Activated naive CD8-positive, alpha-beta T cell treated with anti-CD3 and anti-CD28 coated beads, Interleukin-2, amount 50 U/mL, for 24 hours (primary cell): Measurements from ENCODE around the gene SLC26A8.
A peak's percentile ranks its signal among the peaks of the same experiment; 100 is the strongest.

Source experiments
- ATAC-seq: fragments of 150-1000 bp; cut with Tn5 transposase; one replicate; pipeline ENCODE4 v1.10.0; 2021
- DNase-seq: peaks from one replicate; pipeline ENCODE4 v3.0.0; 2021
- H3K27ac Mint-ChIP-seq: one replicate; pipeline ENCODE4 v1.8.0; 2021; ENCODE audit warnings: mild to moderate bottlenecking, mixed read lengths
- H3K27me3 Mint-ChIP-seq: one replicate; pipeline ENCODE4 v1.8.0; 2021; ENCODE audit warnings: mixed read lengths
- H3K36me3 Mint-ChIP-seq: one replicate; pipeline ENCODE4 v1.8.0; 2021; ENCODE audit warnings: low read depth, mixed read lengths
- H3K4me1 Mint-ChIP-seq: one replicate; pipeline ENCODE4 v1.8.0; 2021; ENCODE audit warnings: mixed read lengths
- H3K4me3 Mint-ChIP-seq: one replicate; pipeline ENCODE4 v1.8.0; 2021; ENCODE audit warnings: mild to moderate bottlenecking, moderate library complexity, mixed read lengths
- H3K9me3 Mint-ChIP-seq: one replicate; pipeline ENCODE4 v1.8.0; 2021; ENCODE audit warnings: mixed read lengths

SLC26A8 gene

GRCh38 chr6:36023996-36024795 lies at the start of gene SLC26A8:
Gene SLC26A8 (minus strand): TSS chr6:36024641. CDS start chr6:36019707, 4,934 bp downstream.
- Mint-ChIP-seq H3K27me3 (peaks cover 23% of the 10 kb centered on the region), H3K36me3 (peaks cover 5% of the 10 kb centered on the region), H3K27ac (no peak within 1 kb of the TSS), H3K4me3 (no peak within 1 kb of the TSS), H3K4me1 (peaks cover 16% of the 10 kb centered on the region), H3K9me3 (no peaks in the 10 kb centered on the region)
- DNase-seq, result no peak
- ATAC-seq, result no peak

GRCh38 chr6:36073587-36073986 lies 49.1 kb upstream of the SLC26A8 start:
- Mint-ChIP-seq H3K36me3 (peaks cover 5% of the 10 kb centered on the region), H3K27ac (no peak overlapping the region)

GRCh38 chr6:36072681-36073080 lies 48.2 kb upstream of the SLC26A8 start:
- H3K9me3 Mint-ChIP-seq, result no peaks in the 10 kb centered on the region
- no peak for ATAC-seq
- H3K4me3 Mint-ChIP-seq, result no peak overlapping the region
- peaks cover 5% of the 10 kb centered on the region for H3K36me3 Mint-ChIP-seq
- no peak overlapping the region for H3K27ac Mint-ChIP-seq
- DNase-seq, result no peak
- H3K4me1 Mint-ChIP-seq, result peaks cover 13% of the 10 kb centered on the region
- no peaks in the 10 kb centered on the region for H3K27me3 Mint-ChIP-seq

More at GRCh38 chr6:36073587-36073986, 49.1 kb upstream of the SLC26A8 start:
- no peak for DNase-seq
- no peak overlapping the region for H3K4me3 Mint-ChIP-seq
- no peak for ATAC-seq
- peaks cover 6% of the 10 kb centered on the region for H3K4me1 Mint-ChIP-seq
- H3K9me3 Mint-ChIP-seq, result no peaks in the 10 kb centered on the region
- H3K27me3 Mint-ChIP-seq, result no peaks in the 10 kb centered on the region

GRCh38 chr6:36071714-36072113 lies 47.3 kb upstream of the SLC26A8 start:
- peak overlapping the region; percentile 28 for H3K27ac Mint-ChIP-seq
- no peaks in the 10 kb centered on the region for H3K9me3 Mint-ChIP-seq

GRCh38 chr6:36071281-36071680 lies 46.8 kb upstream of the SLC26A8 start:
- Mint-ChIP-seq H3K27ac (no peak overlapping the region), H3K27me3 (no peaks in the 10 kb centered on the region), H3K36me3 (peaks cover 6% of the 10 kb centered on the region), H3K9me3 (no peaks in the 10 kb centered on the region), H3K4me1 (peaks cover 24% of the 10 kb centered on the region), H3K4me3 (no peak overlapping the region)
- no peak for ATAC-seq
- DNase-seq, result no peak

More at GRCh38 chr6:36071714-36072113, 47.3 kb upstream of the SLC26A8 start:
- Mint-ChIP-seq H3K27me3 (no peaks in the 10 kb centered on the region), H3K36me3 (peaks cover 3% of the 10 kb centered on the region), H3K4me1 (peaks cover 19% of the 10 kb centered on the region), H3K4me3 (no peak overlapping the region)
- DNase-seq, result no peak
- no peak for ATAC-seq

GRCh38 chr6:36070252-36070651 lies 45.8 kb upstream of the SLC26A8 start:
- H3K36me3 Mint-ChIP-seq, result peaks cover 5% of the 10 kb centered on the region
- no peak for ATAC-seq
- H3K27ac Mint-ChIP-seq, result no peak overlapping the region
- DNase-seq, result no peak
- no peaks in the 10 kb centered on the region for H3K27me3 Mint-ChIP-seq
- no peaks in the 10 kb centered on the region for H3K9me3 Mint-ChIP-seq
- H3K4me3 Mint-ChIP-seq, result no peak overlapping the region
- H3K4me1 Mint-ChIP-seq, result peaks cover 33% of the 10 kb centered on the region

GRCh38 chr6:36069573-36069972 lies 45.1 kb upstream of the SLC26A8 start:
- DNase-seq (no peak), ATAC-seq (no peak)
- no peaks in the 10 kb centered on the region for H3K9me3 Mint-ChIP-seq
- peaks cover 40% of the 10 kb centered on the region for H3K4me1 Mint-ChIP-seq
- no peak overlapping the region for H3K4me3 Mint-ChIP-seq
- H3K27me3 Mint-ChIP-seq, result no peaks in the 10 kb centered on the region
- no peak overlapping the region for H3K27ac Mint-ChIP-seq
- peaks cover 5% of the 10 kb centered on the region for H3K36me3 Mint-ChIP-seq

GRCh38 chr6:36068586-36068985 lies 44.1 kb upstream of the SLC26A8 start:
- Mint-ChIP-seq H3K9me3 (no peaks in the 10 kb centered on the region), H3K4me1 (peaks cover 47% of the 10 kb centered on the region), H3K4me3 (no peak overlapping the region), H3K27ac (no peak overlapping the region), H3K27me3 (no peaks in the 10 kb centered on the region), H3K36me3 (peaks cover 5% of the 10 kb centered on the region)
- ATAC-seq (no peak), DNase-seq (no peak)

GRCh38 chr6:36068012-36068392 lies 43.6 kb upstream of the SLC26A8 start:
- Mint-ChIP-seq H3K27ac (no peak overlapping the region), H3K4me1 (peaks cover 49% of the 10 kb centered on the region), H3K4me3 (no peak overlapping the region), H3K36me3 (peaks cover 5% of the 10 kb centered on the region), H3K27me3 (no peaks in the 10 kb centered on the region), H3K9me3 (no peaks in the 10 kb centered on the region)
- no peak for DNase-seq
- ATAC-seq, result no peak

- Mint-ChIP-seq H3K36me3 (peaks cover 5% of the 10 kb centered on the region), H3K4me1 (peaks cover 52% of the 10 kb centered on the region), H3K9me3 (no peaks in the 10 kb centered on the region), H3K4me3 (no peak overlapping the region), H3K27ac (peak overlapping the region; percentile 2), H3K27me3 (no peaks in the 10 kb centered on the region)
- peak; percentile 59 for ATAC-seq
- no peak for DNase-seq
These were observed 43.1 kb upstream of the SLC26A8 start for GRCh38 chr6:36067374-36068011.

GRCh38 chr6:36066817-36067216 lies 42.4 kb upstream of the SLC26A8 start:
- Mint-ChIP-seq H3K36me3 (peaks cover 6% of the 10 kb centered on the region), H3K27ac (no peak overlapping the region), H3K4me1 (peaks cover 52% of the 10 kb centered on the region)

GRCh38 chr6:36065916-36066315 lies 41.5 kb upstream of the SLC26A8 start:
- peaks cover 13% of the 10 kb centered on the region for H3K36me3 Mint-ChIP-seq
- no peak for DNase-seq
- peaks cover 52% of the 10 kb centered on the region for H3K4me1 Mint-ChIP-seq
- no peak overlapping the region for H3K4me3 Mint-ChIP-seq
- H3K27me3 Mint-ChIP-seq, result no peaks in the 10 kb centered on the region
- no peak for ATAC-seq
- H3K9me3 Mint-ChIP-seq, result no peaks in the 10 kb centered on the region
- H3K27ac Mint-ChIP-seq, result no peak overlapping the region

More at GRCh38 chr6:36066817-36067216, 42.4 kb upstream of the SLC26A8 start:
- Mint-ChIP-seq H3K27me3 (no peaks in the 10 kb centered on the region), H3K4me3 (no peak overlapping the region), H3K9me3 (no peaks in the 10 kb centered on the region)
- DNase-seq (no peak), ATAC-seq (no peak)

GRCh38 chr6:36064770-36065396 lies 40.4 kb upstream of the SLC26A8 start:
- no peak overlapping the region for H3K4me3 Mint-ChIP-seq

GRCh38 chr6:36063318-36064060 lies 39.0 kb upstream of the SLC26A8 start:
- H3K9me3 Mint-ChIP-seq, result no peaks in the 10 kb centered on the region
- no peak overlapping the region for H3K27ac Mint-ChIP-seq
- peaks cover 25% of the 10 kb centered on the region for H3K36me3 Mint-ChIP-seq
- DNase-seq, result no peak
- H3K27me3 Mint-ChIP-seq, result no peaks in the 10 kb centered on the region
- H3K4me3 Mint-ChIP-seq, result no peak overlapping the region
- ATAC-seq, result no peak
- H3K4me1 Mint-ChIP-seq, result peaks cover 45% of the 10 kb centered on the region

More at GRCh38 chr6:36064770-36065396, 40.4 kb upstream of the SLC26A8 start:
- Mint-ChIP-seq H3K27me3 (no peaks in the 10 kb centered on the region), H3K36me3 (peaks cover 21% of the 10 kb centered on the region), H3K27ac (no peak overlapping the region), H3K4me1 (peaks cover 48% of the 10 kb centered on the region), H3K9me3 (no peaks in the 10 kb centered on the region)
- no peak for DNase-seq
- peak; percentile 84 for ATAC-seq
